KBM-7 (cell line): ENCODE measurements around the gene GPR137C.

Experiments used
- DNase-seq: peaks from one replicate; pipeline ENCODE4 v3.0.0-alpha.2; 2015
- in situ Hi-C: fragments of 300-500 bp; cut with MboI; formaldehyde crosslinking; loops from 2 replicates; pipeline ENCODE4 v1.14.3; 2020; ENCODE audit warnings: low sequenced_read_pairs, low pct_unique_long_range_greater_than_20kb, mixed read lengths

The GPR137C gene

GRCh38 chr14:52552063-52552988, at the start of gene GPR137C, which contains the start of gene TXNDC16:
GPR137C (plus strand) TSS chr14:52552836; CDS start chr14:52553148, 312 bp downstream.
TXNDC16 (minus strand) TSS chr14:52552505; CDS start chr14:52543557, 8,948 bp downstream.
- in situ Hi-C loops, result no loop called here
- DNase-seq, result peak; percentile 99

- in situ Hi-C loops, result no loop called here
- DNase-seq, result no peak
Measured at GRCh38 chr14:52513249-52513648, 39.4 kb upstream of the GPR137C start.

GRCh38 chr14:52514046-52514811, 38.4 kb upstream of the GPR137C start:
- no peak for DNase-seq
- in situ Hi-C loops, result no loop called here

GRCh38 chr14:52522033-52522432, 30.6 kb upstream of the GPR137C start:
- in situ Hi-C loops, result no loop called here

GRCh38 chr14:52522581-52523345, 29.9 kb upstream of the GPR137C start:
- in situ Hi-C loops, result no loop called here
- DNase-seq, result no peak

More at GRCh38 chr14:52522033-52522432, 30.6 kb upstream of the GPR137C start:
- DNase-seq, result no peak

- no peak for DNase-seq
- in situ Hi-C loops, result no loop called here
Measured at GRCh38 chr14:52527052-52527451, 25.6 kb upstream of the GPR137C start.

GRCh38 chr14:52531481-52531880, 21.2 kb upstream of the GPR137C start:
- no peak for DNase-seq
- in situ Hi-C loops, result no loop called here

- DNase-seq, result no peak
- in situ Hi-C loops, result no loop called here
Measured at GRCh38 chr14:52536269-52536668, 16.4 kb upstream of the GPR137C start.

- no peak for DNase-seq
- in situ Hi-C loops, result no loop called here
Measured at GRCh38 chr14:52538623-52539022, 14.0 kb upstream of the GPR137C start.

GRCh38 chr14:52545584-52546317, 6.9 kb upstream of the GPR137C start:
- DNase-seq, result no peak
- in situ Hi-C loops, result no loop called here

GRCh38 chr14:52546318-52546670, 6.3 kb upstream of the GPR137C start:
- no peak for DNase-seq
- in situ Hi-C loops, result no loop called here

- in situ Hi-C loops, result no loop called here
Measured at GRCh38 chr14:52547027-52547426, 5.6 kb upstream of the GPR137C start.

GRCh38 chr14:52547526-52547925, 5.1 kb upstream of the GPR137C start:
- no peak for DNase-seq
- in situ Hi-C loops, result no loop called here

More at GRCh38 chr14:52547027-52547426, 5.6 kb upstream of the GPR137C start:
- DNase-seq, result no peak

GRCh38 chr14:52550661-52551060, 2.0 kb upstream of the GPR137C start:
- no peak for DNase-seq
- in situ Hi-C loops, result no loop called here

- in situ Hi-C loops, result no loop called here
- DNase-seq, result no peak
Measured at GRCh38 chr14:52551205-52551604, 1.4 kb upstream of the GPR137C start.

GRCh38 chr14:52551696-52552062, 957 bp upstream of the GPR137C start:
- DNase-seq, result peak; percentile 72
- in situ Hi-C loops, result no loop called here

- in situ Hi-C loops, result no loop called here
- DNase-seq, result peak; percentile 29
Measured at GRCh38 chr14:52553002-52553670, 500 bp downstream of the GPR137C start.
